ENCODE data around the gene EGFL7.

The EGFL7 gene

GRCh38 chr9:136657974-136658848 lies 4.5 kb upstream of the EGFL7 start:
- Histone ChIP-seq H3K36me3 (no peaks in the 10 kb centered on the region), H3K4me3 (ENCODE audit: low read depth, low read length) (no peak overlapping the region), H3K9me3 (no peaks in the 10 kb centered on the region), H3K4me1 (peaks cover 7% of the 10 kb centered on the region), H3K27me3 (no peaks in the 10 kb centered on the region)
- no peak for TF ChIP-seq CTCF (IDR thresholded peaks at IDR 0.05; ENCODE audit: low read depth, low read length)
- no peak for DNase-seq

- H3K36me3 ChIP-seq: no peaks in the 10 kb centered on the region
- H3K4me1 ChIP-seq: peaks cover 7% of the 10 kb centered on the region
- no peak overlapping the region for H3K4me3 ChIP-seq (ENCODE audit: low read depth, low read length)
- no peaks in the 10 kb centered on the region for H3K27me3 ChIP-seq
- no peaks in the 10 kb centered on the region for H3K9me3 ChIP-seq
- no peak for DNase-seq
- no peak for TF ChIP-seq CTCF (IDR thresholded peaks at IDR 0.05; ENCODE audit: low read depth, low read length)
Observed at GRCh38 chr9:136658849-136659535, 3.7 kb upstream of the EGFL7 start.

- DNase-seq: no peak
- no peak for TF ChIP-seq CTCF (IDR thresholded peaks at IDR 0.05; ENCODE audit: low read depth, low read length)
- no peaks in the 10 kb centered on the region for H3K27me3 ChIP-seq
Observed at GRCh38 chr9:136659861-136660784, 2.6 kb upstream of the EGFL7 start.

GRCh38 chr9:136660971-136661550 lies 1.7 kb upstream of the EGFL7 start:
- TF ChIP-seq CTCF (IDR thresholded peaks at IDR 0.05; ENCODE audit: low read depth, low read length): no peak
- Histone ChIP-seq H3K36me3 (no peaks in the 10 kb centered on the region), H3K27me3 (peaks cover 2% of the 10 kb centered on the region), H3K9me3 (no peaks in the 10 kb centered on the region), H3K4me3 (ENCODE audit: low read depth, low read length) (no peak overlapping the region), H3K4me1 (peaks cover 1% of the 10 kb centered on the region)
- DNase-seq: no peak

More at GRCh38 chr9:136659861-136660784, 2.6 kb upstream of the EGFL7 start:
- no peaks in the 10 kb centered on the region for H3K36me3 ChIP-seq
- H3K4me1 ChIP-seq: peaks cover 7% of the 10 kb centered on the region
- no peaks in the 10 kb centered on the region for H3K9me3 ChIP-seq
- H3K4me3 ChIP-seq (ENCODE audit: low read depth, low read length): no peak overlapping the region

GRCh38 chr9:136661641-136662325 lies 933 bp upstream of the EGFL7 start:
- H3K4me3 ChIP-seq (ENCODE audit: low read depth, low read length): no peak overlapping the region
- H3K36me3 ChIP-seq: no peaks in the 10 kb centered on the region
- peaks cover 7% of the 10 kb centered on the region for H3K27me3 ChIP-seq
- TF ChIP-seq CTCF (IDR thresholded peaks at IDR 0.05; ENCODE audit: low read depth, low read length): no peak
- no peak for DNase-seq
- no peaks in the 10 kb centered on the region; the same call in 1 of the 2 replicates for H3K4me1 ChIP-seq
- no peaks in the 10 kb centered on the region for H3K9me3 ChIP-seq
